K562 (cell line): ENCODE results near the gene CLK3. TPM values are rescaled to one million over a fixed set of nuclear protein-coding genes. Genes with fewer than 3 reads are reported as not detected.

Experiments used
- NR2C1 ChIP-seq, 2 experiments: fragments of 450-650 bp; IDR thresholded peaks; 2 replicates each; pipeline ENCODE4 v1.6.1; 2017; ENCODE audit warnings: mild to moderate bottlenecking in 2 of 2, antibody characterized with exemption in 1 of 2, inconsistent platforms in 1 of 2, missing compliant biosample characterization in 1 of 2, missing genetic modification characterization in 1 of 2
- TCF7 ChIP-seq: sonication (generic); IDR thresholded peaks from 2 replicates; pipeline ENCODE4 v1.6.1; 2016; ENCODE audit warnings: antibody characterized with exemption, borderline replicate concordance
- ZBTB40 ChIP-seq, 2 experiments: fragments of 450-650 bp in 1 of 2; sonication (generic) in 1 of 2; formaldehyde crosslinking in 1 of 2; IDR thresholded peaks; 2 replicates each; pipeline versions ENCODE4 v1.7.1 to v1.9.0; 2016 to 2022; ENCODE audit warnings: inconsistent platforms in 1 of 2, mild to moderate bottlenecking in 1 of 2, missing genetic modification reagents in 1 of 2
- ZFP1 ChIP-seq: fragments of 450-650 bp; formaldehyde crosslinking; IDR thresholded peaks from 2 replicates; pipeline ENCODE4 v1.4.0; 2020; ENCODE audit warnings: mild to moderate bottlenecking, mixed read lengths
- polyA plus RNA-seq, 8 experiments: library from polyadenylated mRNA; depleted of rRNA in 4 of 8; stranded (reverse) in 5 of 8; unstranded in 3 of 8; fragments of >200 nt; fragmentation: Nextera tagmentation in 2 of 8; fragmentation: Illumina TruSeq in 1 of 8; extraction: Ambion mirVana in 2 of 8; extraction: Trizol in 1 of 8; gene quantifications; 2 replicates each; pipeline versions ENCODE4 v1.2.1 to v1.2.3, GENCODE V29; 2011 to 2014; ENCODE audit warnings: inconsistent platforms in 1 of 8, missing spikeins in 1 of 8
- total RNA-seq, 7 experiments: library from RNA; depleted of rRNA in 6 of 7; stranded (reverse); fragments of >200 nt in 6 of 7; fragmentation: Illumina TruSeq in 2 of 7; extraction: Trizol in 2 of 7; gene quantifications; 2 replicates each; pipeline versions ENCODE4 v1.2.1 to v1.2.3, GENCODE V29; 2011 to 2021; ENCODE audit warnings: low replicate concordance in 1 of 7
- TF ChIP-seq, protein P1 (sequence below): fragments of 450-650 bp; IDR thresholded peaks from 2 replicates; pipeline ENCODE4 v1.6.1; 2016; ENCODE audit warnings: mild to moderate bottlenecking, moderate library complexity

Gene CLK3
- total and polyA plus RNA-seq, 9 of the 15 experiments (the other 6 are each of a cell fraction or from before 2014, with no cell fraction given): 1.2 to 95.2 (median 51.7) TPM

- TF ChIP-seq, protein P1, sequence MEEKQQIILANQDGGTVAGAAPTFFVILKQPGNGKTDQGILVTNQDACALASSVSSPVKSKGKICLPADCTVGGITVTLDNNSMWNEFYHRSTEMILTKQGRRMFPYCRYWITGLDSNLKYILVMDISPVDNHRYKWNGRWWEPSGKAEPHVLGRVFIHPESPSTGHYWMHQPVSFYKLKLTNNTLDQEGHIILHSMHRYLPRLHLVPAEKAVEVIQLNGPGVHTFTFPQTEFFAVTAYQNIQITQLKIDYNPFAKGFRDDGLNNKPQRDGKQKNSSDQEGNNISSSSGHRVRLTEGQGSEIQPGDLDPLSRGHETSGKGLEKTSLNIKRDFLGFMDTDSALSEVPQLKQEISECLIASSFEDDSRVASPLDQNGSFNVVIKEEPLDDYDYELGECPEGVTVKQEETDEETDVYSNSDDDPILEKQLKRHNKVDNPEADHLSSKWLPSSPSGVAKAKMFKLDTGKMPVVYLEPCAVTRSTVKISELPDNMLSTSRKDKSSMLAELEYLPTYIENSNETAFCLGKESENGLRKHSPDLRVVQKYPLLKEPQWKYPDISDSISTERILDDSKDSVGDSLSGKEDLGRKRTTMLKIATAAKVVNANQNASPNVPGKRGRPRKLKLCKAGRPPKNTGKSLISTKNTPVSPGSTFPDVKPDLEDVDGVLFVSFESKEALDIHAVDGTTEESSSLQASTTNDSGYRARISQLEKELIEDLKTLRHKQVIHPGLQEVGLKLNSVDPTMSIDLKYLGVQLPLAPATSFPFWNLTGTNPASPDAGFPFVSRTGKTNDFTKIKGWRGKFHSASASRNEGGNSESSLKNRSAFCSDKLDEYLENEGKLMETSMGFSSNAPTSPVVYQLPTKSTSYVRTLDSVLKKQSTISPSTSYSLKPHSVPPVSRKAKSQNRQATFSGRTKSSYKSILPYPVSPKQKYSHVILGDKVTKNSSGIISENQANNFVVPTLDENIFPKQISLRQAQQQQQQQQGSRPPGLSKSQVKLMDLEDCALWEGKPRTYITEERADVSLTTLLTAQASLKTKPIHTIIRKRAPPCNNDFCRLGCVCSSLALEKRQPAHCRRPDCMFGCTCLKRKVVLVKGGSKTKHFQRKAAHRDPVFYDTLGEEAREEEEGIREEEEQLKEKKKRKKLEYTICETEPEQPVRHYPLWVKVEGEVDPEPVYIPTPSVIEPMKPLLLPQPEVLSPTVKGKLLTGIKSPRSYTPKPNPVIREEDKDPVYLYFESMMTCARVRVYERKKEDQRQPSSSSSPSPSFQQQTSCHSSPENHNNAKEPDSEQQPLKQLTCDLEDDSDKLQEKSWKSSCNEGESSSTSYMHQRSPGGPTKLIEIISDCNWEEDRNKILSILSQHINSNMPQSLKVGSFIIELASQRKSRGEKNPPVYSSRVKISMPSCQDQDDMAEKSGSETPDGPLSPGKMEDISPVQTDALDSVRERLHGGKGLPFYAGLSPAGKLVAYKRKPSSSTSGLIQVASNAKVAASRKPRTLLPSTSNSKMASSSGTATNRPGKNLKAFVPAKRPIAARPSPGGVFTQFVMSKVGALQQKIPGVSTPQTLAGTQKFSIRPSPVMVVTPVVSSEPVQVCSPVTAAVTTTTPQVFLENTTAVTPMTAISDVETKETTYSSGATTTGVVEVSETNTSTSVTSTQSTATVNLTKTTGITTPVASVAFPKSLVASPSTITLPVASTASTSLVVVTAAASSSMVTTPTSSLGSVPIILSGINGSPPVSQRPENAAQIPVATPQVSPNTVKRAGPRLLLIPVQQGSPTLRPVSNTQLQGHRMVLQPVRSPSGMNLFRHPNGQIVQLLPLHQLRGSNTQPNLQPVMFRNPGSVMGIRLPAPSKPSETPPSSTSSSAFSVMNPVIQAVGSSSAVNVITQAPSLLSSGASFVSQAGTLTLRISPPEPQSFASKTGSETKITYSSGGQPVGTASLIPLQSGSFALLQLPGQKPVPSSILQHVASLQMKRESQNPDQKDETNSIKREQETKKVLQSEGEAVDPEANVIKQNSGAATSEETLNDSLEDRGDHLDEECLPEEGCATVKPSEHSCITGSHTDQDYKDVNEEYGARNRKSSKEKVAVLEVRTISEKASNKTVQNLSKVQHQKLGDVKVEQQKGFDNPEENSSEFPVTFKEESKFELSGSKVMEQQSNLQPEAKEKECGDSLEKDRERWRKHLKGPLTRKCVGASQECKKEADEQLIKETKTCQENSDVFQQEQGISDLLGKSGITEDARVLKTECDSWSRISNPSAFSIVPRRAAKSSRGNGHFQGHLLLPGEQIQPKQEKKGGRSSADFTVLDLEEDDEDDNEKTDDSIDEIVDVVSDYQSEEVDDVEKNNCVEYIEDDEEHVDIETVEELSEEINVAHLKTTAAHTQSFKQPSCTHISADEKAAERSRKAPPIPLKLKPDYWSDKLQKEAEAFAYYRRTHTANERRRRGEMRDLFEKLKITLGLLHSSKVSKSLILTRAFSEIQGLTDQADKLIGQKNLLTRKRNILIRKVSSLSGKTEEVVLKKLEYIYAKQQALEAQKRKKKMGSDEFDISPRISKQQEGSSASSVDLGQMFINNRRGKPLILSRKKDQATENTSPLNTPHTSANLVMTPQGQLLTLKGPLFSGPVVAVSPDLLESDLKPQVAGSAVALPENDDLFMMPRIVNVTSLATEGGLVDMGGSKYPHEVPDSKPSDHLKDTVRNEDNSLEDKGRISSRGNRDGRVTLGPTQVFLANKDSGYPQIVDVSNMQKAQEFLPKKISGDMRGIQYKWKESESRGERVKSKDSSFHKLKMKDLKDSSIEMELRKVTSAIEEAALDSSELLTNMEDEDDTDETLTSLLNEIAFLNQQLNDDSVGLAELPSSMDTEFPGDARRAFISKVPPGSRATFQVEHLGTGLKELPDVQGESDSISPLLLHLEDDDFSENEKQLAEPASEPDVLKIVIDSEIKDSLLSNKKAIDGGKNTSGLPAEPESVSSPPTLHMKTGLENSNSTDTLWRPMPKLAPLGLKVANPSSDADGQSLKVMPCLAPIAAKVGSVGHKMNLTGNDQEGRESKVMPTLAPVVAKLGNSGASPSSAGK: peak; percentile 79
- peak; percentile 40; the same call in 1 of the 2 replicates for TF ChIP-seq ZBTB40 (IDR thresholded peaks at IDR 0.05)
- TF ChIP-seq ZBTB40 (CRISPR knock-in tag; IDR thresholded peaks at IDR 0.05): no peak
- TF ChIP-seq NR2C1 (IDR thresholded peaks at IDR 0.05): peak; percentile 79
- peak; percentile 71; the same call in 1 of the 2 replicates for TF ChIP-seq NR2C1 (tag; IDR thresholded peaks at IDR 0.05)
- TF ChIP-seq ZFP1 (CRISPR knock-in tag): no peak
- TF ChIP-seq TCF7: peak; percentile 24; the same call in 1 of the 2 replicates
Observed at GRCh38 chr15:74598126-74598842, 17.4 kb upstream of the CLK3 start (continued).
